ENCODE results near the gene LINC01488. TPM values are rescaled to one million over a fixed set of nuclear protein-coding genes. Genes with fewer than 3 reads are reported as not detected.

The LINC01488 gene
- polyA plus RNA-seq, 2 donors = 0.02 TPM; not detected in 1

DNA sequence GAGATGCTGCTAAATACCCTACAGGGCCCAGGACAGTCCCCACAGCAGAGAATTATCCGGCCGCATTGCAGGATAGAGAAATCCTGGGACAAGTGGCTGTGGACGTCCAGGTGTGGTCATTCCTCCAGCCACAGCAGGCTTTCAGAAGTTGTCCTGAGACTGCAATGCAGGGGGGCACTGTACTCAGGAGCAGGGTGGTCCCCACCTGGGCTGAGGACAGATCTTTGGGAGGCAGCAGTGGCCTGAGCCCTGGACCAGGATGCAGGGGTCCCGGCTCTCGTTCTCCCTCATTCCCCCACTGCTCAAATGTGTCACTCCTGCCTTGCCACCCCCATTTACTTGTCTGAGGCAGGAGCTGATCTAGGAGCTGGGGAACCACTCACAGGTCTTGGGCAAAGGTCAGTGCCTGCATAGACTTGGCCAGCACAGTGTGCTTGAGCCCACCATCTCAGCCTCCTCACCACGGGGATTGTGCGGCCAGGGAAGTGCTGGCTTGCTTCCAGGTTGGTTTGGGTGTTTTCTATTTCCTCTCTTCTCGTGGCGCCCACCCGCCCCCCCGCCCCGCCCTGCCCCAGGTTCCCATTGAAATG, 15.3 kb downstream of the LINC01488 start:
- Histone ChIP-seq H3K27me3 (ENCODE audit: control insufficient read depth in 1 of 2, insufficient read depth in 2 of 2, low read length in 2 of 2) (no peaks in the 10 kb centered on the region), H3K4me1 (ENCODE audit: control insufficient read depth in 2 of 2, insufficient read depth in 2 of 2, low read length in 1 of 2) (peaks cover 5 to 11% of the 10 kb centered on the region in 2 donors), H3K36me3 (ENCODE audit: control insufficient read depth in 2 of 2, insufficient read depth in 2 of 2, low read length in 1 of 2) (no peaks in the 10 kb centered on the region), H3K4me3 (ENCODE audit: low read depth in 1 of 2, low read length in 2 of 2) (no peak overlapping the region), H3K9me3 (ENCODE audit: control insufficient read depth in 2 of 2, insufficient read depth in 1 of 2, low read depth in 1 of 2, low read length in 1 of 2) (no peaks in the 10 kb centered on the region), H3K27ac (ENCODE audit: low read depth in 2 of 2, low read length in 1 of 2) (peak overlapping the region; percentile 23 to 50)
- 44 to 50% methylated on average over 9 to 12 of the region's 12 CpGs for WGBS, 2 donors

DNA sequence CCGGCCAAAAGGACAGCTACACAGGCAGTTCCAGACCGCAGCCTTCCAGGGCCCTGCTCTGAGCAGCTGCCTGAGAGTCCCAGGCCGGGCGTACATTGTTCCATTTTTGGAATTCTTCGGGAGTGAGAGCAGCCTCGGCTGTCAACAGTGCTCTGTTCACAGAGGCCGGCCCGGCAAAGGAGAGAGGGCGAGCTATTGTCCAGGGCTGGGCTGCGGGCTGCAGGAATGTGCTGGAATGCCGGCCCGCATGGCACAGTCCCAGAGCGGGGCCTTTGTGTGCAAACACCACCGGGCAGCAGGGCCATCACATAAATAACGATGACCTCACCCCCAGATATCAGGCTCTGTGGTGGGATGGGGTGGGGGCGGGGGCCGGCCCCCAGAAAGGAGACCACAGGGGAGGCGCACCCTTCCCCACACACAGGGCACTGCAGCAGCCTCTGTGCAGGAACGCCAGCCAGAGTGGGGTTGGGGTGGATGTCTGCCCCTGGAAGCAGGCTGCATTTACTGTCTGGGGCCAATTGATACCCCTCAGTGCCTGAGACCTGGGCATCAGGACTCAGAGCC, 15.8 kb downstream of the LINC01488 start:
- 25 to 28% methylated on average over 19 of the region's 19 CpGs for WGBS, 2 donors
- Histone ChIP-seq H3K4me1 (ENCODE audit: control insufficient read depth in 2 of 2, insufficient read depth in 2 of 2, low read length in 1 of 2) (peaks cover 5 to 11% of the 10 kb centered on the region in 2 donors), H3K27ac (ENCODE audit: low read depth in 2 of 2, low read length in 1 of 2) (no peak overlapping the region), H3K9me3 (ENCODE audit: control insufficient read depth in 2 of 2, insufficient read depth in 1 of 2, low read depth in 1 of 2, low read length in 1 of 2) (no peaks in the 10 kb centered on the region), H3K27me3 (ENCODE audit: control insufficient read depth in 1 of 2, insufficient read depth in 2 of 2, low read length in 2 of 2) (no peaks in the 10 kb centered on the region), H3K36me3 (ENCODE audit: control insufficient read depth in 2 of 2, insufficient read depth in 2 of 2, low read length in 1 of 2) (no peaks in the 10 kb centered on the region), H3K4me3 (ENCODE audit: low read depth in 1 of 2, low read length in 2 of 2) (no peak overlapping the region)

DNA sequence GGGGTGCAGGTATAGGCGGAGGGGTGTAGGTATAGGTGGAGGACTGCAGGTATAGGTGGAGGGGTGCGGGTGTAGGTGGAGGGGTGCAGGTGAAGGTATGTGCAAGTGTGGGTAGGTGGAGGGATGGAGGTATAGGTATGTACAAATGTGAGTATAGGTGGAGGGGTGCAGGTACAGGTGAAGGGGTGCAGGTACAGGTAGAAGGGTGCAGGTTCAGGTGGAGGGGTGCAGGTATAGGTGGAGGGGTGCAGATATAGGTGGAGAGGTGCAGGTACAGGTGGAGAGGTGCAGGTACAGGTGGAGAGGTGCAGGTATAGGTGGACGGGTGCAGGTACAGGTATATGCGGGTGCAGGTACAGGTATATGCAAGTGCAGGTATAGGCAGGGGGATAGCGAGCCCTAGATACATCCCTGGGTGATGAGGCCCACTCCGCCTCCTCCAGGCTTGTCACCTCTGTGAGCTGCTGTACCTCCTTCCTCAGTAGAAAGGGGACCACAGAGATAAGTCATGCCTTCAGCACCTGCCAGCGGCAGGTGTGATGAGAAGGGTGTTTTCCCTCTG, 17.2 kb downstream of the LINC01488 start:
- Histone ChIP-seq H3K4me1 (ENCODE audit: control insufficient read depth in 2 of 2, insufficient read depth in 2 of 2, low read length in 1 of 2) (peaks cover 5 to 11% of the 10 kb centered on the region in 2 donors), H3K27me3 (ENCODE audit: control insufficient read depth in 1 of 2, insufficient read depth in 2 of 2, low read length in 2 of 2) (no peaks in the 10 kb centered on the region)

DNA sequence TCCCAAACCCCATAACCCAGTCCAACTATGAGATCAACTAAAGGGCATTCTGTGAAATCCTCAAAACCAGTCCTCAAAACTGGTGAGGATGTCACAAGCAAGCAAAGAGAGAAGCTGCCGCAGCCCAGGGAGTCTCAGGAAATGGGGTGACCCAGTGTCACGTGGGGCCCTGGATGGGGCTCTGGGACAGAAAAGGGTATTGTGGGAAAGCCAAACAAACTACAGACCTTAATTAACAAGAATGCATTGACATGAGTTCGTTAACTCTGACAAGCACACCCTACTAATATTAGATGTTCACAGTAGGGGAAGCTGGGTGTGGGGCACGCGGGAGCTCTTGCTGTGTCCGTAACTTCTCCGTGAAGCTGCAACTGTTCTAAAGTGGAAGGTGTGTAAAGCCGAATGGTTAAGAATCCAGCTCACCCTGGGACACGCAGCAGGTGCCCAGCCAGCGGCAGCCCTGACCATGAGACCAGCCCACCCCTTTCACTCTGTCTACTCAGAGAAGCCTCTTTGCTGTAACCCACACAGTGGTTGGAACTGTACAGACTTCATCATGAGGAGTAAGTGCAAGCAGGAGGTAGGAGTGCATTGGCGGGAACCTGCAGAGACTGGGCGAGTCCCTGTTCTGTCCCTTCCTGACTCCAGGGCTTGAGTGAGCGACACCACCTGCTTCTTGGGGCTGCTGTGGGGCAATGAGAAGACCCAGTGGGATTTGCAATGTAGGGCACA, 17.9 kb downstream of the LINC01488 start:
- no peak overlapping the region for H3K4me3 ChIP-seq (ENCODE audit: low read depth in 1 of 2, low read length in 2 of 2)
- H3K4me1 ChIP-seq (ENCODE audit: control insufficient read depth in 2 of 2, insufficient read depth in 2 of 2, low read length in 1 of 2) = peaks cover 5 to 10% of the 10 kb centered on the region in 2 donors
- H3K9me3 ChIP-seq (ENCODE audit: control insufficient read depth in 2 of 2, insufficient read depth in 1 of 2, low read depth in 1 of 2, low read length in 1 of 2) = no peaks in the 10 kb centered on the region
- no peaks in the 10 kb centered on the region for H3K36me3 ChIP-seq (ENCODE audit: control insufficient read depth in 2 of 2, insufficient read depth in 2 of 2, low read length in 1 of 2)
- no peak overlapping the region for H3K27ac ChIP-seq (ENCODE audit: low read depth in 2 of 2, low read length in 1 of 2)
- 67 to 69% methylated on average over 13 of the region's 13 CpGs for WGBS, 2 donors
- no peaks in the 10 kb centered on the region for H3K27me3 ChIP-seq (ENCODE audit: control insufficient read depth in 1 of 2, insufficient read depth in 2 of 2, low read length in 2 of 2)

More for the DNA sequence above, 17.2 kb downstream of the LINC01488 start:
- H3K9me3 ChIP-seq (ENCODE audit: control insufficient read depth in 2 of 2, insufficient read depth in 1 of 2, low read depth in 1 of 2, low read length in 1 of 2) = no peaks in the 10 kb centered on the region
- no peak overlapping the region for H3K4me3 ChIP-seq (ENCODE audit: low read depth in 1 of 2, low read length in 2 of 2)
- 93 to 95% methylated on average over 7 of the region's 7 CpGs for WGBS, 2 donors
- H3K36me3 ChIP-seq (ENCODE audit: control insufficient read depth in 2 of 2, insufficient read depth in 2 of 2, low read length in 1 of 2) = no peaks in the 10 kb centered on the region
- no peak overlapping the region for H3K27ac ChIP-seq (ENCODE audit: low read depth in 2 of 2, low read length in 1 of 2)

DNA sequence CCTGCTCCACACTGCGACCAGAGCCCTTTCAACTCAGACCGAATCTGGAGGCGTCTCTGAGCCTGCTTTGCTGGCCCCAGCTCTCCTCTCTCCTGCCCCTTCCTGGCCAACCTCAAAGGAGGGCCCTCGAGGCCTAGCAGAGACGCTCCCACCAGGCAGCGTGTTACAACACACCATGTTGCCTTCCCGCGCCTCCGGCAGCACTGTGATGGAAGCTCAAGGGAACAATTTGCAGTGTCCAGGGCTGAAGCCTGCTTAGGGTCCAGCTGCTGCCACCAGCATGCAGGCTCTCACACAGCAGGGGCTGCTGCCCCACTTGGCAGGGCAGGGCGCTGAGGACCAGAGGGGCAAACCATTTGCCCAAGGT, 18.4 kb downstream of the LINC01488 start:
- H3K36me3 ChIP-seq (ENCODE audit: control insufficient read depth in 2 of 2, insufficient read depth in 2 of 2, low read length in 1 of 2) = no peaks in the 10 kb centered on the region
- no peak overlapping the region for H3K27ac ChIP-seq (ENCODE audit: low read depth in 2 of 2, low read length in 1 of 2)
- peaks cover 5 to 9% of the 10 kb centered on the region in 2 donors for H3K4me1 ChIP-seq (ENCODE audit: control insufficient read depth in 2 of 2, insufficient read depth in 2 of 2, low read length in 1 of 2)
- H3K27me3 ChIP-seq (ENCODE audit: control insufficient read depth in 1 of 2, insufficient read depth in 2 of 2, low read length in 2 of 2) = no peaks in the 10 kb centered on the region
- H3K4me3 ChIP-seq (ENCODE audit: low read depth in 1 of 2, low read length in 2 of 2) = no peak overlapping the region
- WGBS, 2 donors = 53 to 70% methylated on average over 10 of the region's 10 CpGs
- no peaks in the 10 kb centered on the region for H3K9me3 ChIP-seq (ENCODE audit: control insufficient read depth in 2 of 2, insufficient read depth in 1 of 2, low read depth in 1 of 2, low read length in 1 of 2)

DNA sequence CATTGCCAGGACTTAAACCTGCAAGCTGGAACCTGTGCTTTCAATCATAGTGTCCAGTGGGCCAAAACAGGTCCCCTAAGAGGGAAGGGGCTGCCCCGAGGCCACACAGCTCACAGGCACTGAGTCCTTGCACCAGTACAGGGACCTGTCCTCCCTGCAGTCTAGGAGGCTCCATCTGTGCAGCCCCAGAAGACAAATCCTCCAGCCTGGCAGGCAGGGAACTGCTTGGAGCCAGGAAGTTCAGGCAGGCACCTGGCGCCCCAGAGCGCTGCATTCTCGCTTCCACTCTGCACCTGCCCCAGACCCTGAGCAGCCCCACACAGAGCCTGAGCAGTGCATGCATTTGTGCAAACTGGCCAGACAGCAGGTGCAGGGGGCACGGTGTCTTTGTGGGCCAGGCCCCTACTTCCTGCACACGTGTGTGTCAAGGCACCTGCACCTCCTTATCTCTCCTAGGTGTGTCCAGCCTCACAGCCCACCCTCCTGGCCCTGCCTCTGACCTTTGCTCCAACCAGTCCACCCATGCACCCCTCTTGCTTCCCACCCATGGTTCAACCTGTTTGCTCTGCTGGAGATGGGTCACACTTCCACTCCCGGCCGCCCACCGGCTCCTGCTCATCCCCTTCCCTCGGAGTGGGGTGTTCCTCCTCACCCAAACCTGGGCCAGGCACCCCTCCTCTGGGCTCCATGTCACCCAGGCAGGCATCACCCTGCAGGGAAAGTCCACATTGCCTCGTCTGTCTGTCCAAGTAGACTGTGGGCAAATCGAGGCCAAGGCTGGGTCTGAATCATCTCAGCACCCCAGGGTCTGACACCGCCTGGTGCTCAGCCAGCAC, 19.0 kb downstream of the LINC01488 start:
- Histone ChIP-seq H3K9me3 (ENCODE audit: control insufficient read depth in 2 of 2, insufficient read depth in 1 of 2, low read depth in 1 of 2, low read length in 1 of 2) (no peaks in the 10 kb centered on the region), H3K27ac (ENCODE audit: low read depth in 2 of 2, low read length in 1 of 2) (no peak overlapping the region), H3K4me1 (ENCODE audit: control insufficient read depth in 2 of 2, insufficient read depth in 2 of 2, low read length in 1 of 2) (peaks cover 5 to 9% of the 10 kb centered on the region in 2 donors), H3K4me3 (ENCODE audit: low read depth in 1 of 2, low read length in 2 of 2) (no peak overlapping the region), H3K36me3 (ENCODE audit: control insufficient read depth in 2 of 2, insufficient read depth in 2 of 2, low read length in 1 of 2) (no peaks in the 10 kb centered on the region), H3K27me3 (ENCODE audit: control insufficient read depth in 1 of 2, insufficient read depth in 2 of 2, low read length in 2 of 2) (no peaks in the 10 kb centered on the region)
- 61 to 65% methylated on average over 13 of the region's 13 CpGs for WGBS, 2 donors

DNA sequence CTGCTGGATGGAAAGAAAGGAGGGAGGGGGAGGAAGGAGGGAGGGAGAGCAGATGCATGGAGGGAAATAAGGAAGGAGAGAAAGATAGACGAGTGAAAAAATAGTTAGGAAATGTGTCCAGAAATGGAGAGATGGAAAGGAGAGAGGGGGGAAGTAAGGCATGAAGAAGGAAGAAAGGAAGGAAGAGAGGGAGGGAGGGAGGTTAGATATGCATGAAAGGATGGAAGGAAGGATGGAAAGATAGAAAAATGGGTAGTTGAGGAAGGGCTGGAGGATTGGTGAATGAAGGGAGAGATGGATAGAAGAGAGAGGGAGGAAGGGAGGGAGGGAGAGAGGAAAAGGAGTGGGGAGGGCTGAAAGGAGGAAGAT, 19.6 kb downstream of the LINC01488 start:
- 47 to 54% methylated on average over 1 of the region's 1 CpG for WGBS, 2 donors
- Histone ChIP-seq H3K9me3 (ENCODE audit: control insufficient read depth in 2 of 2, insufficient read depth in 1 of 2, low read depth in 1 of 2, low read length in 1 of 2) (no peaks in the 10 kb centered on the region), H3K4me1 (ENCODE audit: control insufficient read depth in 2 of 2, insufficient read depth in 2 of 2, low read length in 1 of 2) (peaks cover 5 to 9% of the 10 kb centered on the region in 2 donors), H3K27me3 (ENCODE audit: control insufficient read depth in 1 of 2, insufficient read depth in 2 of 2, low read length in 2 of 2) (no peaks in the 10 kb centered on the region), H3K36me3 (ENCODE audit: control insufficient read depth in 2 of 2, insufficient read depth in 2 of 2, low read length in 1 of 2) (no peaks in the 10 kb centered on the region), H3K4me3 (ENCODE audit: low read depth in 1 of 2, low read length in 2 of 2) (no peak overlapping the region), H3K27ac (ENCODE audit: low read depth in 2 of 2, low read length in 1 of 2) (no peak overlapping the region)

DNA sequence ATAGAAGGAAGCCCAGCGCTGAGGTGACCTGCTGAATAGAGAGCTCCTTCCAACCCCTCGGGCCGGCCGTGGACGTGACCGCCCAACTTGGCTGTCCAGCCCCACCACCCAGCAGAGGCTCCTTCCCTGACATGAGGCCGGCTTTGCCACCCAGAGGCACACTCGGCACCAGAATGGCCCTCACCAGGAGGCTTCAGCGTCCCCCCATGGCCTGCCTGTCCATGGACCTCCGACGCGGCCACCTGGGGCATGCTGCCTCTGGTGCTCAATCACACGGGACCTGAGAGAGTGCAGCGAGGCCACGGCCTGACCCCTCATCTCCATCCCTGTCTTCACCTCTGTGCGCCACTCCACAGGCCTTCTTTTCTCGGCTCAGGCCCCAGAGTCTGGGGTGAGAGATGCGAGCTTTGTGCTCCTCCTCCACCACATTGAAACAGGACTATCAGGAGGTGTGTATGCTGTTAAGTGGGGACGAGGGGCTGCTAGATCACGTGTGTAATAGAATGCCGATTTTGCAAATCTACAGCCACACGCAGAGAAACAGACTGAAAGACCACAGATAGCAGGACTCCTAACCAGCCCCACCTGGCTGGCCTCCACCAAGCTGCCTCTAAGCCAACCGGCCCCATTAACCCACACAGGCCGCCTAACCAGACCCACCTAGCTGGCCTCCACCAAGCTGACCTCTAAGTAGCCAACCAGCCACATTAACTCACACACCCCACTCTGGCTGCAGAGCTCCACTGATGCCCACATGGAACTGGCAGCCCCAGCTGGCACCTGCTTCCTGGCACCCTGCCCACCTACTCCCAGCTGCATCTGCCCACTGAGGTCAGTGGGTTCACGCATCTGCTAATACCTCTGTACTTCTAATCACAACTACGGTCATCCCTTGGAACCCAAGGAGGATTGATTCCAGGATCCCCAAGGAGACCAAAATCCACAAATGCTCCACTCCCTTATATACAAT, 20.7 kb downstream of the LINC01488 start:
- Histone ChIP-seq H3K9me3 (ENCODE audit: control insufficient read depth in 2 of 2, insufficient read depth in 1 of 2, low read depth in 1 of 2, low read length in 1 of 2) (no peaks in the 10 kb centered on the region), H3K36me3 (ENCODE audit: control insufficient read depth in 2 of 2, insufficient read depth in 2 of 2, low read length in 1 of 2) (no peaks in the 10 kb centered on the region), H3K4me1 (ENCODE audit: control insufficient read depth in 2 of 2, insufficient read depth in 2 of 2, low read length in 1 of 2) (peaks cover 5 to 9% of the 10 kb centered on the region in 2 donors), H3K27ac (ENCODE audit: low read depth in 2 of 2, low read length in 1 of 2) (no peak overlapping the region), H3K27me3 (ENCODE audit: control insufficient read depth in 1 of 2, insufficient read depth in 2 of 2, low read length in 2 of 2) (no peaks in the 10 kb centered on the region), H3K4me3 (ENCODE audit: low read depth in 1 of 2, low read length in 2 of 2) (no peak overlapping the region)
- 93 to 94% methylated on average over 24 to 26 of the region's 26 CpGs for WGBS, 2 donors
